Adipocyte (in vitro differentiated cells): ENCODE results near the gene KCNMB4.

Experiments used
- DNase-seq: peaks from one replicate; pipeline ENCODE4 v3.0.0-alpha.2; 2015; ENCODE audit warnings: low read depth
- H3K27me3 ChIP-seq: replicated peaks from 2 replicates; pipeline ENCODE4 v1.7.0; 2013; ENCODE audit warnings: mild to moderate bottlenecking, low read length, moderate library complexity; ENCODE audit not compliant: control insufficient read depth, insufficient read depth
- H3K36me3 ChIP-seq: 2 replicates; pipeline ENCODE4 v1.7.0; 2013; ENCODE audit warnings: low read length, mild to moderate bottlenecking, moderate library complexity; ENCODE audit not compliant: control insufficient read depth, insufficient read depth, severe bottlenecking
- H3K4me1 ChIP-seq: 2 replicates; pipeline ENCODE4 v1.7.0; 2013; ENCODE audit warnings: mild to moderate bottlenecking, low read length, moderate library complexity; ENCODE audit not compliant: control insufficient read depth, insufficient read depth
- H3K4me3 ChIP-seq: 2 replicates; pipeline ENCODE4 v1.7.0; 2013; ENCODE audit warnings: mild to moderate bottlenecking, low read length, moderate library complexity
- H3K9ac ChIP-seq: 2 replicates; pipeline ENCODE4 v1.7.0; 2013; ENCODE audit warnings: mild to moderate bottlenecking, low read length, moderate library complexity
- H3K9me3 ChIP-seq: 2 replicates; pipeline ENCODE4 v1.7.0; 2013; ENCODE audit warnings: mild to moderate bottlenecking, low read length, moderate library complexity; ENCODE audit not compliant: control insufficient read depth

KCNMB4 gene

GRCh38 chr12:70468741-70469140 lies 102.7 kb downstream of the KCNMB4 start:
- Histone ChIP-seq H3K27me3 (no peaks in the 10 kb centered on the region), H3K4me1 (no peaks in the 10 kb centered on the region), H3K9ac (no peak overlapping the region), H3K4me3 (no peak overlapping the region), H3K9me3 (peaks cover 9% of the 10 kb centered on the region), H3K36me3 (no peaks in the 10 kb centered on the region)
- no peak for DNase-seq

DNA sequence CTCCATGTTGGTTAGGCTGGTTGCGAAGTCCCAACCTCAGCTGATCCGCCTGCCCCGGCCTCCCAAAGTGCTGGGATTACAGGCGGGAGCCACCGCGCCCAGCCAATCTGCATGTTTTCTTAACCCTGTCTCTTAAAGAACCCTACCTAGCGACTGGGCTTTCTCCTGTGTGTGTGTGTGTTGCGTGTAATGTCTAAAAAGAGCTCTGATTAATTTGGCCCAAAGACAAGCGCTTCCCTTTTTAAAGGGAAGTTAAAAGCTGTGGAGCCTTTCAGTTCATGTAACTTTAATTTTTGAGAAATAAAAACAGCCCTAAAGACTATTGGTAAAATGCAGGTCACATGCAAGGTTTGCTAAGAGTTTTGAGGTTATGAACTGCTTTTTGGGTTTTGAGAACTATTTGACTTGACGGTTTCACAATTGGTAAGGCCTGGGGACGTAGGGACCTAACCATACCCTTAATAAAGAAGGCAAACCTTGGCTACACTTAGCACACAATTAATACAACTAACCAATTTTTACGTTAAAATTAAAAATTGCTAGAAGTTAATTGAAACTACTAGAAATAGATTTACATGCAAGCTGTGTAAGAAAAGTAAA lies 103.2 kb downstream of the KCNMB4 start:
- H3K36me3 ChIP-seq, result no peaks in the 10 kb centered on the region
- no peak overlapping the region for H3K4me3 ChIP-seq
- H3K4me1 ChIP-seq, result no peaks in the 10 kb centered on the region
- no peaks in the 10 kb centered on the region for H3K27me3 ChIP-seq
- peaks cover 3% of the 10 kb centered on the region for H3K9me3 ChIP-seq
- no peak overlapping the region for H3K9ac ChIP-seq
- DNase-seq, result no peak

- Histone ChIP-seq H3K9me3 (no peaks in the 10 kb centered on the region), H3K9ac (no peak overlapping the region), H3K4me3 (no peak overlapping the region), H3K27me3 (no peaks in the 10 kb centered on the region), H3K4me1 (no peaks in the 10 kb centered on the region), H3K36me3 (no peaks in the 10 kb centered on the region)
- peak; percentile 31 for DNase-seq
Measured at GRCh38 chr12:70482764-70483163, 116.7 kb downstream of the KCNMB4 start.
